Mucosa of rectum (tissue), 2 donors: ENCODE results near the gene TMEM176B.

ENCODE experiments used
- H3K27ac ChIP-seq, 2 donors: one replicate each; pipeline ENCODE4 v1.7.0; 2013; ENCODE audit warnings: inconsistent platforms in 2 of 2, low read depth in 2 of 2, low read length in 2 of 2
- H3K27me3 ChIP-seq, 2 donors: one replicate each; pipeline ENCODE4 v1.7.0; 2013; ENCODE audit warnings: low read length in 2 of 2; ENCODE audit not compliant: control insufficient read depth in 2 of 2, insufficient read depth in 2 of 2
- H3K36me3 ChIP-seq, 2 donors: one replicate each; pipeline ENCODE4 v1.7.0; 2013; ENCODE audit warnings: low read length in 2 of 2; ENCODE audit not compliant: control insufficient read depth in 2 of 2, insufficient read depth in 2 of 2
- H3K4me1 ChIP-seq, 2 donors: one replicate each; pipeline ENCODE4 v1.7.0; 2013; ENCODE audit warnings: low read length in 2 of 2, mild to moderate bottlenecking in 1 of 2; ENCODE audit not compliant: control insufficient read depth in 2 of 2, insufficient read depth in 2 of 2
- H3K4me3 ChIP-seq, 2 donors: one replicate each; pipeline ENCODE4 v1.7.0; 2013; ENCODE audit warnings: low read length in 2 of 2
- H3K9ac ChIP-seq, 2 donors: one replicate each; pipeline ENCODE4 v1.7.0; 2013; ENCODE audit warnings: low read length in 2 of 2, low read depth in 1 of 2, mild to moderate bottlenecking in 1 of 2
- H3K9me3 ChIP-seq, 2 donors: one replicate each; pipeline ENCODE4 v1.7.0; 2013; ENCODE audit warnings: low read length in 2 of 2; ENCODE audit not compliant: control insufficient read depth in 2 of 2
- donor health status: healthy.
- donor health status: Normal muscosa, but diverticular disease.

TMEM176B gene

GRCh38 chr7:150791746-150792452 lies 8.3 kb downstream of the TMEM176B start:
- H3K4me3 ChIP-seq: no peak overlapping the region
- peaks cover 0 to 2% of the 10 kb centered on the region in 2 donors for H3K9me3 ChIP-seq
- H3K36me3 ChIP-seq: peaks cover 27 to 61% of the 10 kb centered on the region in 2 donors
- no peak overlapping the region for H3K9ac ChIP-seq
- H3K27ac ChIP-seq: peak overlapping the region in 1 of 2 donors; percentile 32
- no peaks in the 10 kb centered on the region for H3K27me3 ChIP-seq
- peaks cover 20 to 23% of the 10 kb centered on the region in 2 donors for H3K4me1 ChIP-seq

- Histone ChIP-seq H3K4me1 (peaks cover 21 to 25% of the 10 kb centered on the region in 2 donors), H3K36me3 (peaks cover 27 to 59% of the 10 kb centered on the region in 2 donors), H3K9ac (no peak overlapping the region), H3K27ac (no peak overlapping the region), H3K9me3 (peaks cover 0 to 2% of the 10 kb centered on the region in 2 donors), H3K4me3 (no peak overlapping the region), H3K27me3 (no peaks in the 10 kb centered on the region)
Measured at GRCh38 chr7:150791304-150791703, 8.9 kb downstream of the TMEM176B start.

DNA sequence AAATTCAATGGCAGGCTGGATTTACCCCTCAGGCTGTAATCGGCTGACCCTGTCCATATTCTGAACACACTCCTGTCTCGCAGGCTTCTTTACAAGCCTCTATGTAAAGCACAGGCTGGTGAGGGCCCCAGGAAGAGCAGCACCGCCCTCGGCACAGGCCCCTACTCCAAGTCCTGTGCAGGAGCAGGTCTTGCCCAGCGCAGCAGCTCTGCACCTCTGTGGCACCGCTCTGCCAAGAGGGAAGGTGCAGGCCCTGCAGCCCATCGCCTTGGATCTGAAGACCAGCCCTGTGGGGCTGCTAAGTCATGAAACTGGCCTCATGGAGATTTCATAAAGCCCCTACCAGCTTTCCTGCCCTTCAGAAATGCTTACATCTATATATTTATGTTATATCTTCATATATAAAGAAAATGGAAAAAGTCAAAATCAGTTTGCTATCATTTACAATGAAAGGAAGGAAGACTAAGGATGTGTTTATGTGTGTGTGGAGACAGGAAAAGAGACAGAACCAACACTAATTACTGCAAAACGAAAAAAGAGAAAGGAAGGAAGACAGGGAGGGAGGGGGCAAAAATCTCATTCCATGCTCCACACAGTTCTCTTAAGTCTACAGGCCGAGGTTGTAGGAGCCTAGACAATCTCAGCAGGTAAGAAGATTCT lies 9.6 kb downstream of the TMEM176B start:
- Histone ChIP-seq H3K36me3 (peaks cover 24 to 53% of the 10 kb centered on the region in 2 donors), H3K9ac (no peak overlapping the region), H3K27me3 (no peaks in the 10 kb centered on the region), H3K4me1 (peaks cover 27 to 31% of the 10 kb centered on the region in 2 donors), H3K4me3 (no peak overlapping the region), H3K27ac (peak overlapping the region in 1 of 2 donors; percentile 81), H3K9me3 (peaks cover 0 to 2% of the 10 kb centered on the region in 2 donors)

DNA sequence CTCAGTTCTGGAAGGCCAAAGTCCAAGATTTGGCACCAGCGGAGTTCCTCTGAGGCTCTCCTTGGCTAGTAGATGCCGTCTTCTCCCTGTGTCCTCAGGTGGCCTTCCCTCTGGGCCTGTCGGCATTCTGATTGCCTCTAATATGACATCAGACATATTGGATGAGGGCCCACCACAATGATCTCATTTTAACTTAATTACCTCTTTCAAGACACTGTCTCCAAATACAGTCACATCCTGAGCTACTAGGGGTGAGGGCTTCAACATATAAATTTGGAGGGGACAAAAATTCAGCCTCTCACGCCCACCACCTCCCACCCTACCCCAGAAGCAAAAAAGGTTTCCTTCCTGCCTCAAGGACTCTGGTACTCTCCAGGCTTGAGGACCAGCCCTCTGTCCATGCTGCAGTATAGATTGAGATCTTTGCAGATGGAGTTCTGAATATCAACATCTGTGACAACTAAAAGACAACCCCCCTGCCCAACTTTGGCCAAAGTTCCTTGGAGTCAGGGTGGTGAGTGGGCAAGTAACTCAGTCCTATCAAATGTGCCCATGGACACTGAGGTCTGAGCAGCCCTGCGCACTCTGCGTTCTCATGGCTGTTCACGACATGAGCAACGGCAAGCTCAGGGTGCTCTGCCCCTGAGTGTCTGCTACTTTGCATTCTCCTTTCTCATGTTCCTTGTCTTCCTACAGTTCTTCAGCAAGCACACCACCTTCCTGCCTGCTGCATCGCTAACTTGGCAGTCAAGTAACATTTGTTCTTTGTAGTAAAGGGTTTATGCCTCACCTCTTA lies 11.5 kb downstream of the TMEM176B start:
- Histone ChIP-seq H3K9ac (peak overlapping the region; percentile 56 to 71), H3K9me3 (no peaks in the 10 kb centered on the region), H3K27ac (peak overlapping the region; percentile 81 to 88), H3K4me3 (no peak overlapping the region), H3K4me1 (peaks cover 43% of the 10 kb centered on the region in 2 donors), H3K36me3 (peaks cover 16 to 36% of the 10 kb centered on the region in 2 donors), H3K27me3 (no peaks in the 10 kb centered on the region)

- H3K9ac ChIP-seq: peak overlapping the region; percentile 56 to 71
- peaks cover 11 to 26% of the 10 kb centered on the region in 2 donors for H3K36me3 ChIP-seq
- peak overlapping the region; percentile 81 to 88 for H3K27ac ChIP-seq
- H3K9me3 ChIP-seq: no peaks in the 10 kb centered on the region
- peaks cover 44% of the 10 kb centered on the region in 2 donors for H3K4me1 ChIP-seq
- peak overlapping the region in 1 of 2 donors; percentile 26 for H3K4me3 ChIP-seq
- no peaks in the 10 kb centered on the region for H3K27me3 ChIP-seq
Measured at GRCh38 chr7:150787321-150788281, 12.6 kb downstream of the TMEM176B start.

DNA sequence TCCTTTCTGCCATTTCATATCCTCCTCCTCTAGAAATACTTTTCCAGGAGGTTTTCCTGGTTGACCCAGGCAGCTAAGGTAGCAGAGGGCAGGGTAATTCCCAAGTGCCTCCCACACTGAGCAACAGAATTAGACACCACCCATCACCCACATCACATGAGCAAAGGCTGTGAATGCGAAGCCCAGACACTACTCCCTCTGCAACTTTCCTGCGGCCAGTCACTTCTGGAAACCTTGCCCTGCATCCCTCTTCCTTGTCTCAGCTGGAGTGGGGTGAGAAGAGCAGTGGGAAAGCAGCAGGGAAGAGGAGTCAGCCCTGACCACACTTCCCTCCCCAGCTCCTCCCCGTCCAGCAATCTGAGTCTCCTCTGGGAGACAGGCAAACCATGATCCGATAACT lies 15.2 kb downstream of the TMEM176B start:
- peak overlapping the region; percentile 47 to 65 for H3K9ac ChIP-seq
- peaks cover 0 to 2% of the 10 kb centered on the region in 2 donors for H3K36me3 ChIP-seq
- H3K4me3 ChIP-seq: peak overlapping the region; percentile 20 to 47
- no peaks in the 10 kb centered on the region for H3K27me3 ChIP-seq
- H3K4me1 ChIP-seq: peaks cover 42 to 54% of the 10 kb centered on the region in 2 donors
- no peaks in the 10 kb centered on the region for H3K9me3 ChIP-seq
- peak overlapping the region; percentile 81 to 91 for H3K27ac ChIP-seq

DNA sequence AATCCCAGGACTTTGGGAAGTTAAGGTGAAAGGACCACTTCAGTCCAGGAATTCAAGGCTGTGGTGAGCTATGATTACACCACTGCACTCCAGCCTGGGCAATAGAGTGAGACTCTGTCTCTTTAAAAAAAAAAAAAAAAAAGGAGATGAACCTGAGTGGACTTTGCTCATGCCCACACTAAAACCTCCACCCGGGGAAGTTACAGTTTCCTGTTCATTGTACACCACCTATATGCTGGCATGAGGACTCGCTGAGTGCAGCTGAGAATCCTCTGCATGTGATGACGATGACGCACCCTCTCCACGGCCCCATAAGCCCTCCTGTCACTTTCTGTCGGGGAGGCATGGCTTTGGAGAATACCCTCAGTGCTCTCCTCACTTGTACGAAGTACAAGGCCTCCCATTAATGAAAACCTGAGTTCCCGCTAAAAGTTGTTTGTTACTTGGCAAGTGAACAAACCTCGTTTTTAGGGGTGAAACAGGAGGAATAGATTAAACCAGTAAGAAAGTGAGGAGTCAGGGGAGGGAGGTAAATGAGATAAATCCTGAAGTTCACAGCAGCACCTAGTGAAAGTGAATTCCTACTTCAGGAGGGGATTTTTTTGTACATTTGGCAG lies 15.9 kb downstream of the TMEM176B start:
- Histone ChIP-seq H3K4me1 (peaks cover 42 to 54% of the 10 kb centered on the region in 2 donors), H3K9me3 (no peaks in the 10 kb centered on the region), H3K4me3 (peak overlapping the region in 1 of 2 donors; percentile 20), H3K36me3 (no peaks in the 10 kb centered on the region), H3K27ac (peak overlapping the region; percentile 81 to 91), H3K9ac (peak overlapping the region; percentile 65 to 78), H3K27me3 (no peaks in the 10 kb centered on the region)

DNA sequence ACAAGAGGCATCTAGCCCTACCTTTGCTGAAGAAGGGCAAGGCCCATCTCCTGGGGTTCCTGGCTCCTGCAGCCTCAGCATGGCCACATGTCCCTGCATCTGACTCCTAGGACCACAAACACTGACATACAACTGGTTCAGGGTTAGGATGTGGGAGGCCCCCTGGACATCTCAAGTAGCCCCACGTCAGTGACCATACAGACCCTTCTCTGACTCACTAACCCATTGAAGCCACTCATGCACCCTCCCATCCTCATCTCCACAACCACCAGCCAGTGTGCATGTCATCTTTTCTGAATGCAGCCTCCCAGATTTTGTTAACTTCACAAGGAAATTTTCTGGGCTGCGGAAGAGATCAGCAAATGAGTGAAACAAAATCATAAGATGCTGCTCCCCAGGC lies 18.2 kb downstream of the TMEM176B start:
- no peaks in the 10 kb centered on the region for H3K27me3 ChIP-seq
- H3K4me3 ChIP-seq: no peak overlapping the region
- peaks cover 30 to 34% of the 10 kb centered on the region in 2 donors for H3K4me1 ChIP-seq
- H3K36me3 ChIP-seq: no peaks in the 10 kb centered on the region
- peak overlapping the region; percentile 65 to 68 for H3K27ac ChIP-seq
- no peak overlapping the region for H3K9ac ChIP-seq
- H3K9me3 ChIP-seq: no peaks in the 10 kb centered on the region

DNA sequence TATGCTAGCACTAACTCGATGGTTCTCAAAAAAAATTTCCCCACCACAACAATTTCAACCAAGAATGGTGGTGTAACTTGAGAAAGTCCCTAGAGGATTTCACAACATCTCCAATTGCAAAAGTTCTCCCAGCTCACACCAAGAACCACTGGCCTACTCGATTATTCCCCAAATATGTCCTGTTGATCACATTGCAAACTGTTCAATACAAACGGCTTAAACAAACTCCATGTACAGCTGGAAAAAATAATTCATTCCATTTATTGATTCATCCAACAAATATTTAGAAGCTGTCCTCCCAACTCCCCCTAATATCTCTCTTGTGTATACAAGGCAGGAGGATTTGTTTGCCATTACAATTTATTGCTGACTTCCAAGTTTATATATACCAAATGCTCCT lies 19.1 kb downstream of the TMEM176B start:
- no peak overlapping the region for H3K4me3 ChIP-seq
- no peaks in the 10 kb centered on the region for H3K27me3 ChIP-seq
- no peaks in the 10 kb centered on the region for H3K36me3 ChIP-seq
- peak overlapping the region; percentile 65 to 70 for H3K27ac ChIP-seq
- no peak overlapping the region for H3K9ac ChIP-seq
- H3K4me1 ChIP-seq: peaks cover 27 to 31% of the 10 kb centered on the region in 2 donors
- no peaks in the 10 kb centered on the region for H3K9me3 ChIP-seq
